ENCODE measurements around the gene INSIG1.

The INSIG1 gene

DNA sequence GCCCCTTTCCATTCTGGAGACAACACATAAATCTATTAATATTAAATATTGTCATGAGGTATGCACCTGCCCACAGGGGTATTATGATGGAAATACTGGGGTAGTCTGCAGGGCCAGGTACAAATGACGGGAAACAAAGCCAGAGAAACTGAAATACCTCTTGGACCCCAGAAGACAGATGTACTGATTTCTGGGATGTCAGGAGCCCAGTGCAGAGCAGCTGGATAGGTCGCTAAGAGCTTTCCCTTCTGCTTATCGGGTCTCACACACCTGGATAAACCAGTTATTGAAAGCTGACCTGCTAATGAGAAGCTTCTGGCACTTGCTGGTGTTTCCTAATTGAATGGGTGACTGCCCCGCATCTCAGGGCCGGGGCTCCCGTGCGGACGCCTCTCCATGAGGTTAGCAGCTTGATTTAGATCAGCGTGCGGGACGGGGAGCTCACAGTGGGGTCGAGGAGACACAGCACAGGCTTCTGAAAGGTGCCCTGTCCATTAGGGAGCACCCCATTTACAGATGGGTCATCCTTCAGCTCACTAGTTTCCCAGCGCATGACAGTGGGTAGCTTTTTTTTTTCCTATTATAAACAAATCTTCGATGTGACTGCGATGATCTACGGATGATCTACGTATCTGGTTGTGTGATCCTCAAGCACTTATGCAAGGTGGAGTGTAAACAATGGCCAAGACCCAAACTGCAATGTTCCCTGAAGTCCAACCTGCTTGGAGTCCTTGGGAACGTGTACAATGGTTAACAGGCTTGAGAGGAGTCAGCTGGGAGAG is 1.5 kb upstream of the INSIG1 start:
- DNase-seq (ENCODE audit: low spot score) = no peak
- Mint-ChIP-seq H3K27ac (peak overlapping the region; percentile 95), H3K9me3 (peaks cover 8% of the 10 kb centered on the region), H3K36me3 (ENCODE audit: low read depth) (peaks cover 35% of the 10 kb centered on the region), H3K27me3 (ENCODE audit: low read depth) (no peaks in the 10 kb centered on the region), H3K4me3 (peak overlapping the region; percentile 92), H3K4me1 (ENCODE audit: low read depth) (peaks cover 56% of the 10 kb centered on the region)

DNA sequence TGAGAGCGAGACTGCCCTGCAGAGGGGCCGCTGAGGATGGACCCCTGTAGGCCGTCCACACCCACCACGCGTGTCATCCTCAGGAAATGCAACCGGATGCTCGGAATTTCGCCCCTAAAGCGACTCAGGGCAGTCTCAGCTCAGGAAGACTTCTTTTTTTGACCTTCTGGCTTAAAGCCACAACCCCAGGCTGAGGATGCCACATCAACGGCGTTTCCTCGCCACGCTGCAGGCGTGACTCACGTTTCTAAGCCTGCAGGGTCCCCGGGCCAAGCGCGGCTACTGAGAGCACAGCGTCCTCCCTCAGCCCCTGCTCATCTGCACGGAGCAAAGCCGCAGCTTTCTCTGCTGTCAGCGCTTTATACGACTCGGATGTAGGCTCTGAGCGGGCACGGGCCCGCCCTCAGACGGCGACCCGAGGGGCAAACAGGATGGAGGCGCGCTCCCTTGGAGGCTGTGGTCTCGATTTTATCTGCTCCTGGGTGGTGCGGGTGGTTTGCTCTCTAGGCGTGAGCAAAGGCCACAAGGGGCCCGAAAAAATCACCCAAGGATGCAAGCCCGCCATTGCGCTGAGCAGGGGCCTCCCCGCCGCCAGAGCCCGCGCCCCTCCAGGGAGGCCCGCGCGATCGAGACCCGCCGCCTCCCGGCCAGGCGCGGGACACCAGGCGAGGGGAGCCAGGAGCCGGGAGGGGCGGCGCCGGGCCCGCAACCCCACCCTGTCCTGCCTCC is 726 bp upstream of the INSIG1 start:
- peaks cover 55% of the 10 kb centered on the region for H3K4me1 Mint-ChIP-seq (ENCODE audit: low read depth)
- peak overlapping the region; percentile 92 for H3K4me3 Mint-ChIP-seq
- H3K9me3 Mint-ChIP-seq = peaks cover 8% of the 10 kb centered on the region
- H3K27ac Mint-ChIP-seq = peak overlapping the region; percentile 95
- H3K27me3 Mint-ChIP-seq (ENCODE audit: low read depth) = no peaks in the 10 kb centered on the region
- peak; percentile 92 for DNase-seq (ENCODE audit: low spot score)
- H3K36me3 Mint-ChIP-seq (ENCODE audit: low read depth) = peaks cover 41% of the 10 kb centered on the region

DNA sequence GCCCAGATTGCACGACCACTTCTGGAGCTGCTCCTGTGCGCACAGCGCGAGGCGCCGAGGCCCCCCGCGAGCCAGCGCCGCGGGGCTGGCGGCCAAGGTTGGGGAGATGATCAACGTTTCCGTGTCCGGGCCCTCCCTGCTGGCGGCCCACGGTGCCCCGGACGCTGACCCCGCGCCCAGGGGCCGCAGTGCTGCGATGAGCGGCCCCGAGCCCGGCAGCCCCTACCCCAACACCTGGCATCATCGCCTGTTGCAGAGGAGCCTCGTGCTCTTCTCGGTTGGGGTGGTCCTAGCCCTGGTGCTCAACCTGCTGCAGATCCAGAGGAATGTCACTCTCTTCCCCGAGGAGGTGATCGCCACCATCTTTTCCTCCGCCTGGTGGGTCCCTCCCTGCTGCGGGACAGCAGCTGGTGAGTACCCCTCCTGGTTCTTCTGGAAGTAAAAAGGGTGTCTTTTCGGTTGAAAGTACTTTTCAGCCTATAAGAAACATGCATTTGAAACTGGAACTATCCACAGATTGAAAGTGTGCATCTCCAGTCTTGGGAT is 683 bp downstream of the INSIG1 start:
- H3K27me3 Mint-ChIP-seq (ENCODE audit: low read depth) = no peaks in the 10 kb centered on the region
- peak overlapping the region; percentile 87 for H3K4me3 Mint-ChIP-seq
- peaks cover 55% of the 10 kb centered on the region for H3K4me1 Mint-ChIP-seq (ENCODE audit: low read depth)
- DNase-seq (ENCODE audit: low spot score) = peak; percentile 25
- H3K9me3 Mint-ChIP-seq = peaks cover 8% of the 10 kb centered on the region
- H3K27ac Mint-ChIP-seq = peak overlapping the region; percentile 97
- H3K36me3 Mint-ChIP-seq (ENCODE audit: low read depth) = peaks cover 53% of the 10 kb centered on the region

DNA sequence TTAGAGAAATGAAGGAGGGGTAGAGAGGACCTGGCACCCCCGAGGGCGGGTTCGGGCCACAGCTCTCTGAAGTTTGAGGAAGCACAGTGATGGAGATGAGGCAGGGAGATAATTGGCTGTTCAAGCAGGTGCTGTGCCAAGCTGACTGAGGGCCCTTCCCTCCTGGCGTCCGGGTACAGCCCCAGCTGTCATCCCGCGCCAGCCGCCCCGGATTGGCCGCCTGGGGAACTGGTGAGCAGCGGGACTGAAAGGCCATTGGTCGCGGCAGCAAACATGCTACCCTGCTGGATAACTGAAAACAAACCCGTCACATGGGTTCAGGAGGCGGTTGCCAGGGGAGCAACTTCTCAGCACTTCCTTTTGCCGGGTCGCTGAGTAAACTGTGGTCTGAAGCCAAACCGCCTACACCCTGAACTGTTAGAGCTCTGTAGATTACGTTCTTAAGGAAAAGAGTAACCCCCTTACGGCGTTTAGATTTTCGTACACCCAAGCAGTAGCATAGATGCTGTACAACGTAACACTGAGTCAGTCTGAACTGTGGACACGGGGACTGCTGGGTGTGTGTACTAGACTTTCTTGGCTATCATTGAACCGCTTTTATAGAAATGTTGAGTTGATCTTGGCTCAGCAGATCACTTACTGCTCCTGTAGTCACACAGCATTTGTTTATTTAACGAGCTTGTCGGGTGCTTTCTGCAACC is 1.3 kb downstream of the INSIG1 start:
- Mint-ChIP-seq H3K27me3 (ENCODE audit: low read depth) (no peaks in the 10 kb centered on the region), H3K4me1 (ENCODE audit: low read depth) (peaks cover 52% of the 10 kb centered on the region), H3K9me3 (peaks cover 7% of the 10 kb centered on the region), H3K4me3 (peak overlapping the region; percentile 87), H3K36me3 (ENCODE audit: low read depth) (peaks cover 57% of the 10 kb centered on the region), H3K27ac (peak overlapping the region; percentile 97)
- DNase-seq (ENCODE audit: low spot score) = peak; percentile 96

DNA sequence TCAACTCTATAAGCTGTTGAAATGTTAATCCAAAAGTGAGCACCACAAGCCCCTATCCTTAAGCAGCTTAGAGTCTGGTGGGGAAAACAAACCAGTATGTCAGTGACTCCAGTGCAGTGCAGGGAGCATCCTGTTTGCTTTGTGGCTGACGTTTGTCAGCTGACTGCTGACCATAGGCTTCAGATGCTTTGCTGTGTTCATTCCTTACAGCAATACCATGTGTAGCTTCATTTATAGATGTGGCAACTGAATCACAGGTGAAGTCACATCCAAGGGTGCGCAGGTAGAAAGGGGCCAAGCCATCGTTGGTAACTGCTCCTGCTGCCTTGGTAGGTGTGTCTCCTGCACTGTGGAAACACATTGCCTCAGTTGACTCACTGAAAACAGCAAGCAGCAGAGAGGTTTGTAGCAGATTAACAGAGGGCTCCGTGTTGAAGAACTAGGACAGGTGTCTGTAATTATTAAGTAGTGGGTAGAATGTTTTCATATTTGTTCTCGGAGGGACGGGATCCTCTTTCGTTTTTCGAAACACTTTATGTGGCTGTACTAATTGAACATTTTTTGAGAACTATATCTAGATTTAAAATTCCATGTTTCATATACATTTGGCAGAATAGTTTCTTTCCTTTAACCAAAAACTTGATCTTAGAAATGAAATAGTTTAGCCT is 2.0 kb downstream of the INSIG1 start:
- Mint-ChIP-seq H3K27ac (peak overlapping the region; percentile 97), H3K4me3 (peak overlapping the region; percentile 87), H3K4me1 (ENCODE audit: low read depth) (peaks cover 52% of the 10 kb centered on the region), H3K36me3 (ENCODE audit: low read depth) (peaks cover 60% of the 10 kb centered on the region), H3K27me3 (ENCODE audit: low read depth) (no peaks in the 10 kb centered on the region), H3K9me3 (no peaks in the 10 kb centered on the region)
- DNase-seq (ENCODE audit: low spot score) = peak; percentile 28

GRCh38 chr7:155300641-155301452 is 3.2 kb downstream of the INSIG1 start:
- Mint-ChIP-seq H3K27me3 (ENCODE audit: low read depth) (no peaks in the 10 kb centered on the region), H3K36me3 (ENCODE audit: low read depth) (peaks cover 69% of the 10 kb centered on the region), H3K27ac (peak overlapping the region; percentile 74), H3K4me1 (ENCODE audit: low read depth) (peaks cover 50% of the 10 kb centered on the region), H3K9me3 (no peaks in the 10 kb centered on the region), H3K4me3 (peak overlapping the region; percentile 87)
- no peak for DNase-seq (ENCODE audit: low spot score)

GRCh38 chr7:155303039-155303593 is 5.4 kb downstream of the INSIG1 start:
- H3K27ac Mint-ChIP-seq = peak overlapping the region; percentile 20
- no peak overlapping the region for H3K4me3 Mint-ChIP-seq
- DNase-seq (ENCODE audit: low spot score) = no peak
- H3K36me3 Mint-ChIP-seq (ENCODE audit: low read depth) = peaks cover 82% of the 10 kb centered on the region
- peaks cover 47% of the 10 kb centered on the region for H3K4me1 Mint-ChIP-seq (ENCODE audit: low read depth)
- no peaks in the 10 kb centered on the region for H3K27me3 Mint-ChIP-seq (ENCODE audit: low read depth)
- H3K9me3 Mint-ChIP-seq = no peaks in the 10 kb centered on the region

GRCh38 chr7:155303897-155304296 is 6.2 kb downstream of the INSIG1 start:
- no peak overlapping the region for H3K27ac Mint-ChIP-seq
- peaks cover 47% of the 10 kb centered on the region for H3K4me1 Mint-ChIP-seq (ENCODE audit: low read depth)
- no peaks in the 10 kb centered on the region for H3K27me3 Mint-ChIP-seq (ENCODE audit: low read depth)
- peaks cover 85% of the 10 kb centered on the region for H3K36me3 Mint-ChIP-seq (ENCODE audit: low read depth)
- DNase-seq (ENCODE audit: low spot score) = no peak
- no peak overlapping the region for H3K4me3 Mint-ChIP-seq
- no peaks in the 10 kb centered on the region for H3K9me3 Mint-ChIP-seq

- Mint-ChIP-seq H3K36me3 (ENCODE audit: low read depth) (peaks cover 83% of the 10 kb centered on the region), H3K4me3 (no peak overlapping the region), H3K9me3 (no peaks in the 10 kb centered on the region), H3K4me1 (ENCODE audit: low read depth) (peaks cover 39% of the 10 kb centered on the region), H3K27ac (peak overlapping the region; percentile 65), H3K27me3 (ENCODE audit: low read depth) (no peaks in the 10 kb centered on the region)
- DNase-seq (ENCODE audit: low spot score) = no peak
These were observed 7.7 kb downstream of the INSIG1 start for GRCh38 chr7:155305231-155305904.

DNA sequence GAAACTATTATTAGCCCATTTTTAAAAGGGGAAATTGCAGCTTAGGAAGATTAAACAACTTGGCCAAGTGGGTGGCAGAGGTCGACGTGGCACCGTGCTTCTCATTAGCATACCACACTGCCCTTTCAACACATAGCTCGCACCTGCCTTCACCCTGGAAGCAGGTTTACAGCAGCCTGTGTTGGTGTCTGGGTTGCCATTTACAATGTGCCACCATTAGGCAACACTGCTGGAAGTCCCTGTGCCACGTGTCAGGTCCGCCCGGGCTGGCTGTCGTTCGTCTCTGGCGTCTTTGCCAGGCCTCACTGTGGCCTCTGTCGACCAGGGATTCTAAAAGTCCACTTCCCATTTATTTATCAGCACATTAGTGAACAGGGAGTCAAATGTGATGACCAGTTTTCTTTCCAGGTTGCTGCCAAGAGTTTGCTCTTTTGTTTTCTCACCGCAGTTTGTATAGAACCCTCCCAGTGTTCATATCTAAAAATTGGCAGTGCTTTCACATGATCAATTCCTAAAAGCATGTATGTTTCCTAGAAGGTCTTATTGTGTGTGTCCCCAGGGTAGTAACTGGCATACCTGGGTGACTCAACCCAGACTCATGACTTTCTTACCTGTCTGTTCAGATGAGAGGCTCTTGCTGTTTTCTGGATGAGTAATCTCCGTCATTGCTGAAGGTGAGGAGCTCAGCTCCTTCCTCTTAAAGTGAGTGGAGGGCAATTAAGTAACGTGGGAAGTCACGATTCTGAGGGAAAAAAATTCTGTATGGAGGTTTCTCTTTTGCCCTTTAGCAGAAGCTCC is 9.2 kb downstream of the INSIG1 start:
- Mint-ChIP-seq H3K36me3 (ENCODE audit: low read depth) (peaks cover 78% of the 10 kb centered on the region), H3K27me3 (ENCODE audit: low read depth) (no peaks in the 10 kb centered on the region), H3K27ac (peak overlapping the region; percentile 15), H3K9me3 (no peaks in the 10 kb centered on the region), H3K4me1 (ENCODE audit: low read depth) (peaks cover 28% of the 10 kb centered on the region), H3K4me3 (no peak overlapping the region)
- DNase-seq (ENCODE audit: low spot score) = no peak

- Mint-ChIP-seq H3K4me1 (ENCODE audit: low read depth) (peaks cover 18% of the 10 kb centered on the region), H3K36me3 (ENCODE audit: low read depth) (peaks cover 69% of the 10 kb centered on the region), H3K4me3 (no peak overlapping the region), H3K9me3 (no peaks in the 10 kb centered on the region), H3K27me3 (ENCODE audit: low read depth) (no peaks in the 10 kb centered on the region), H3K27ac (no peak overlapping the region)
- no peak for DNase-seq (ENCODE audit: low spot score)
These were observed 10.8 kb downstream of the INSIG1 start for GRCh38 chr7:155308330-155309020.
